SK-N-SH treated with all-trans-retinoic acid at 6 μM for 48 hours (cell line): ENCODE data around the gene FAHD2A.

Source experiments
- GLIS3 ChIP-seq: fragments of 250-450 bp; sonication (Bioruptor Pico); IDR thresholded peaks from 2 replicates; pipeline ENCODE4 v1.5.0; 2020; ENCODE audit warnings: mild to moderate bottlenecking, moderate library complexity
- ISL1 ChIP-seq: fragments of 250-450 bp; sonication (Bioruptor Pico); IDR thresholded peaks from 2 replicates; pipeline ENCODE4 v2.1.2; 2022; ENCODE audit warnings: mild to moderate bottlenecking, moderate library complexity
- PPARA ChIP-seq: fragments of 250-450 bp; sonication (Bioruptor Pico); IDR thresholded peaks from 2 replicates; pipeline ENCODE4 v1.5.0; 2020; ENCODE audit warnings: mild to moderate bottlenecking, borderline replicate concordance
- TCF4 ChIP-seq: fragments of 250-450 bp; sonication (Bioruptor Pico); IDR thresholded peaks from 2 replicates; pipeline ENCODE4 v1.8.0; 2021; ENCODE audit warnings: mild to moderate bottlenecking, moderate library complexity, borderline replicate concordance
- ZFP3 ChIP-seq: fragments of 250-450 bp; sonication (Bioruptor Pico); IDR thresholded peaks from 2 replicates; pipeline ENCODE4 v1.5.0; 2020; ENCODE audit warnings: mild to moderate bottlenecking, moderate library complexity
- TF ChIP-seq, protein P1 (sequence below): fragments of 250-450 bp; sonication (Bioruptor Pico); IDR thresholded peaks from 2 replicates; pipeline ENCODE4 v1.8.0; 2020; ENCODE audit warnings: mild to moderate bottlenecking, moderate library complexity, borderline replicate concordance

DNA sequence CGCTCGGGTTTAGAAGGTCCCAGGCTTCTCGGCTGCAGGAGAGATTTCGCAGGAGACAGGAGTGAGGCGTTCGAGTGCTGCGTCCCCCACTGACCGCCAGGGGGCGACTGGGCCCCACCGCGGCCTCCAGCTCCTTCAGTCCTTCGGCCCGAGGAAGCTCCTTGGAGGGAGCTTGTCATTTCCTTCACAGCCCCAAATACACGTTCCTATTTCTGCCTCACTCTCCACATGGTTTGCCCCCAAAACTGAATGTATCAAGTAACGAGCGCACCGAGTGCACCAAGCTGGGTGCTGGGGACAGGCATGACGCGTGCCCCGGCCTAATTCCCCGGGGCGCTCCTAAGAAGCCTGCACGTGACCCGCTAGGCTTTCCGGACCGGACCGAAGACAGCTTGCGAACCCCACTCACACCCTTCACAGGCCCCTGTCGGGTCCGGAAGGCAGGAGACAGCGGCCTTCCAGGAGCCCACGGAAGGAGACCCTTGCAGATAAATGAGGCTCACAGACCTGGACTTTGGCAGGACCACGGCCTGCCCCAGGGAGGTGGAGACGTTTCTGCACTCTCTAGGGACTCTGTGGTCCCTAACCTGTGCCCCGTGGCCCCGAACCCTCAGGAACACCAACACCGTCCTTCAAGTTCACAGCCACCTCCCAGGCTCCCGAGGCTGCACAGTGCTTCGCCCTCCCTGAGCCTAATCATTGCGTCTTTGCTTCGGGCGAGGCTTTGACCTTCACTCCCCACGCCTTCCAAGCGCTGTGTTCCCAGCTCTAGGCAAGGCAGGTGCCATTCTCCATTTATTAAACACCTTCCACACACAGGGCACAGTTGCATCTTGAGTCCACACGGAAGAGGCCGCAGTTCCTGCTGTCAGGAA, 13.0 kb upstream of the FAHD2A start:
- TF ChIP-seq ISL1 (CRISPR knock-in tag) (no peak), ZFP3 (CRISPR knock-in tag) (no peak), GLIS3 (CRISPR knock-in tag) (no peak), TCF4 (CRISPR knock-in tag) (no peak), PPARA (no peak)
- TF ChIP-seq, protein P1, sequence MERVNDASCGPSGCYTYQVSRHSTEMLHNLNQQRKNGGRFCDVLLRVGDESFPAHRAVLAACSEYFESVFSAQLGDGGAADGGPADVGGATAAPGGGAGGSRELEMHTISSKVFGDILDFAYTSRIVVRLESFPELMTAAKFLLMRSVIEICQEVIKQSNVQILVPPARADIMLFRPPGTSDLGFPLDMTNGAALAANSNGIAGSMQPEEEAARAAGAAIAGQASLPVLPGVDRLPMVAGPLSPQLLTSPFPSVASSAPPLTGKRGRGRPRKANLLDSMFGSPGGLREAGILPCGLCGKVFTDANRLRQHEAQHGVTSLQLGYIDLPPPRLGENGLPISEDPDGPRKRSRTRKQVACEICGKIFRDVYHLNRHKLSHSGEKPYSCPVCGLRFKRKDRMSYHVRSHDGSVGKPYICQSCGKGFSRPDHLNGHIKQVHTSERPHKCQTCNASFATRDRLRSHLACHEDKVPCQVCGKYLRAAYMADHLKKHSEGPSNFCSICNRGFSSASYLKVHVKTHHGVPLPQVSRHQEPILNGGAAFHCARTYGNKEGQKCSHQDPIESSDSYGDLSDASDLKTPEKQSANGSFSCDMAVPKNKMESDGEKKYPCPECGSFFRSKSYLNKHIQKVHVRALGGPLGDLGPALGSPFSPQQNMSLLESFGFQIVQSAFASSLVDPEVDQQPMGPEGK (CRISPR knock-in tag), result no peak
